Dermis blood vessel endothelial cell (primary cell): ENCODE data around the gene KRTAP5-8. TPM values are rescaled to one million over a fixed set of nuclear protein-coding genes. Genes with fewer than 3 reads are reported as not detected.
"Not testable (repeated sequence)": the region's sequence is repeated elsewhere in the genome, so short reads cannot be mapped to it uniquely, and the experiment has no call there.

ENCODE experiments used
- DNase-seq: peaks from one replicate; pipeline ENCODE4 v3.0.0; 2010
- total RNA-seq: library from RNA; depleted of rRNA; stranded (reverse); fragments of >200 nt; gene quantifications from 2 replicates; pipeline ENCODE4 v1.2.3, GENCODE V29; 2014

The KRTAP5-8 gene
- total RNA-seq, 1 donor from 2014 or later = not detected

DNA sequence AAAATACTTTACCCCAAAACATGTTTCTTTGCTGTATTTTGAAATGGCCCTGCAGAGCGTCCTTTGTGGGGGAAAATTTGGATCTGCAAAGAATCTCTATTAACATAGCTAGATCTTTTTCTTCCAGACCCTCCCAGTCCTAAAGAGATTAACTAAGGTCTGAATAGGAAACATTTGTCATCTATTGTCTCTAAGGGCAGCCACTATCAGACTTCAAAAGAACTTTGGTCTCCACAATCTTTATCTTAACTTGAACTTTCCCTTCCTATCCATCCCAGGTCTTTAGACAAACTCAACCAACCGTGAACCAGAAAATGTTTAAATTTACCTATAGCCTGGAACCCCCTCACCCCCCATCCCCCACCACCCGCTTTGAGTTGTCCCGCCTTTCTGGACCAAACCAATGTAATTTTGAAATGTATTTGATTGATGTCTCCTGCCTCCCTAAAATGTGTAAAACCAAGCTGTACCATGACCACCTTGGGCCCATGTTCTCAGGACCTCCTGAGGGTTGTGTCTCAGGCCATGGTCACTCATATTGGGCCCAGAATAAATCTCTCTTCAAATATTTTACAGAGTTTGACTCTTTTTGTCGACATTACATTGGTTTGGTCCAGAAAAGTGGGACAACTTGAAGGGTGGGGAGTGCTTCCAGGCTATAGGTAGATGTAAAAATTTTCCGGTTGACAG lies 6.8 kb downstream of the KRTAP5-8 start:
- no peak for DNase-seq

- no peak for DNase-seq
Observed at GRCh38 chr11:71545405-71545966, 7.7 kb downstream of the KRTAP5-8 start.

GRCh38 chr11:71548120-71548519 lies 10.3 kb downstream of the KRTAP5-8 start, which contains the start of gene KRTAP5-9:
Gene KRTAP5-9 (plus strand): TSS chr11:71548420. CDS start chr11:71548658, 238 bp downstream.
- no peak for DNase-seq

- DNase-seq = no peak
Observed at GRCh38 chr11:71548716-71549151, 10.9 kb downstream of the KRTAP5-8 start.

DNA sequence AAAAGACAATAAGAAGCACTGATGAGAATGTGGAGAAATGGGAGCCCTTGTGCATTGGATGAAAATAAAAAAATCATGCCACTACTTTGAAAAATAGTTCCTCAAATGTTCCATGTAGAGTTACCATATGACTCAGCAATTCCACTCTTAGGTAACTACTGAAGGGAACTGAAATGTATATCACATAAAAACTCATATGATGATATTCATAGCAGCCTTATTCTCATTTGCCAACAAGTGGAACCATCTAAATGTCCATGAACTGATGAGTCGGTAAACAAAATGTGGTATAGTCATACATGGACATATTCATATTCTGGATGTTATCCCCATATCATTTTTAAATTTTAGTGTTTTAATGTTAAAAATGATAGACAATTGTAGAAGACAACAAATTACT lies 13.9 kb downstream of the KRTAP5-8 start:
- DNase-seq = no peak

- DNase-seq = no peak
Observed at GRCh38 chr11:71554996-71555395, 17.2 kb downstream of the KRTAP5-8 start.

- no peak for DNase-seq
Observed at GRCh38 chr11:71555508-71555907, 17.7 kb downstream of the KRTAP5-8 start.

DNA sequence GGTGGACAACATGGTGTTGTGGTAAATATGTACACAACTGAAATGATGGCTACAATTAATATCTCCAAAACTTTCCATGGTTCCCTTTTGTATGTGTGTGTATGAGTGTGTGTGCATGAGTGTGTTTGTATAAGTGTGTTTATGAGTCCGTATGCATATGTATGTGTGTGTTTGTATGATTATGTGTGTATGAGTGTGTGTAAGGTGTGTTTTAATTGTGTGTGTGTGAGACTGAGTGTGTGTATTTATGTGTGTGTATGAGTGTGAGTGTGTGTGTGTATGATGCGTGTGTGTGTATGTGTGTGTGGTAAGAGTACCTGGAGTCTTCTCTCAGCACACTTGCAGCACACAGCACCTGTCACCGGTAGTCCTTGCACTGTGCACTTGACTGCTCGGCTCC lies 18.2 kb downstream of the KRTAP5-8 start:
- no peak for DNase-seq

- DNase-seq = no peak
Observed at GRCh38 chr11:71557257-71557656, 19.4 kb downstream of the KRTAP5-8 start.

GRCh38 chr11:71558996-71559395 lies 21.2 kb downstream of the KRTAP5-8 start:
- no peak for DNase-seq

DNA sequence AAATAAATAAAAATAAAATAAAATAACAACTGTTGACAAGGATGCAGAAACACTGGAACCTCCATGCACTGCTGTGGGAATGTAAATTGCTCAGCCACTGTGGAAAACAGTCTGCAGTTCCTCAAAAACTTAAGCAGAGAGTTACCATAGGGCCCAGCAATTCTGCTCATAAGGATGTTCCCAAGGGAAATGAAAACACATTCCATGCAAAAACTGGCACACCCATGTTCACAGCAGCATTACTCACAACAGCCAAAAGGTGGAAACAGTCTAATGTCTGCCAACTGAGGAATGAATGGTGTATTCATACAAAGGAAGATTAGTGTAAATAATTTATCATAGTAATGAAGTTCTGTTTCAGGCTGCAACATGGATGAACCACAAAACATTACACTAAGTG lies 24.3 kb downstream of the KRTAP5-8 start:
- no peak for DNase-seq

DNA sequence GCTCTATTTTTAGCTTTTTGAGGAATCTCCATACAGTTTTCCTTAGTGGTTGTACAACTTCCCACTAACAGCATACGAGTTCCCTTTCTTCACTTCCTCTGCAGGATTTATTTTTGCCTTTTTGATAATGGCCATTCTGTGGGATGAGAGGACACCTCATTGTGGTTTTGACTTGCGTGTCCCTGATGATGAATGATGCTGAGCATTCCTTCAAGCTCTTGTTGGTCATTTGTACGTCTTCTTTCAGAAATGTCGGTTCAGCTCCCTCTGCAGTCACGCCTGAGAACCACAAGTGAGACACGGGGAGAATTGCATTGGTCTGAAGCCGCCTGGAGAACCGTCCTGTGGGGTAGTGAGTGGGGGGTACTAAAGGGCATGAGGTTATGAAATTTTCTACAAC lies 25.6 kb downstream of the KRTAP5-8 start:
- DNase-seq = peak; percentile 81

DNA sequence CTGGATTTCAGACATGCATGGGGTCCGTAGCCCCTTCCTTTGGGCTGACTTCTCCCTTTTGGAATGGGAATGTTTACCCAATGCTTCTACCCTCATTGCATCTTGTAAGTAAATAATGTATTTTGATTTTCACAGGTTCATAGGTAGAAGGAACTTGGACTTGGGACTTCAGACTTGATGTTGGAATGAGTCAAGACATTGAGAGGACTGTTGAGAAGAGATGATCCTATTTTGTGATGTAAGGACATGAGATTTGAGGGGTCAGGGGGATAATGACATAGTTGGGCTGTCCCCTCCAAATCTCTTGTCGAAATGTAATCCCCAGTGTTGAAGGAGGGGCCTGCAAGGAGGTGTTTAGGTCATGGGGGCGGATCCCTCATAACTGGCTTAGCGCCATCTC lies 26.6 kb downstream of the KRTAP5-8 start:
- no peak for DNase-seq

- no peak for DNase-seq
Observed at GRCh38 chr11:71565263-71565662, 27.4 kb downstream of the KRTAP5-8 start, which contains the start of gene KRTAP5-10. Gene KRTAP5-10 (plus strand): TSS chr11:71565563. CDS start chr11:71565588, 25 bp downstream.

DNA sequence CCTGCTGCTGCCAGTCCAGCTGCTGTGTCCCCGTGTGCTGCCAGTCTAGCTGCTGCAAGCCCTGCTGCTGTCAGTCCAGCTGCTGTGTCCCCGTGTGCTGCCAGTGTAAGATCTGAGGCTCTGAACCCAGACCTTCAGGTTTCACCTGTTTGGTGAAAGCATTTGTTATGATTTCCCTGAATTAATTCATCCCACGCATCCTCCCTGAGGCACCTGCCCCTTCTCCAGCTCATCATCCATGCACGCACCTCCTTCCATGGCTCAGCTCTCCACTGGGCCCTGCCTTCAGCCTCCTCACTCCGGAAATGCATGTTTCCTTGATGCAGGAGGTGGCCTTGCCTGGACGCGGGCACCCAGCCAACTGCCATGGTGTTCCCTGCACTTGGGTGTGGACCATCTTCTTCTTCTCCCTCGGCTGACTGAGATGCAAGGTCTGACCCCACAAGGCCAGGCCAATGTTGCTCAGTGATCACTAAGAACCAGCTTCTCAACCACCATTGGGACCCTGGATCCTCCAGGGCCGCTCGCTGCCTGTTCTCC lies 28.3 kb downstream of the KRTAP5-8 start:
- DNase-seq = peak; percentile 17

GRCh38 chr11:71566626-71567599 lies 29.1 kb downstream of the KRTAP5-8 start:
- not testable (repeated sequence) for DNase-seq

- DNase-seq = not testable (repeated sequence)
Observed at GRCh38 chr11:71567633-71568032, 29.8 kb downstream of the KRTAP5-8 start.

DNA sequence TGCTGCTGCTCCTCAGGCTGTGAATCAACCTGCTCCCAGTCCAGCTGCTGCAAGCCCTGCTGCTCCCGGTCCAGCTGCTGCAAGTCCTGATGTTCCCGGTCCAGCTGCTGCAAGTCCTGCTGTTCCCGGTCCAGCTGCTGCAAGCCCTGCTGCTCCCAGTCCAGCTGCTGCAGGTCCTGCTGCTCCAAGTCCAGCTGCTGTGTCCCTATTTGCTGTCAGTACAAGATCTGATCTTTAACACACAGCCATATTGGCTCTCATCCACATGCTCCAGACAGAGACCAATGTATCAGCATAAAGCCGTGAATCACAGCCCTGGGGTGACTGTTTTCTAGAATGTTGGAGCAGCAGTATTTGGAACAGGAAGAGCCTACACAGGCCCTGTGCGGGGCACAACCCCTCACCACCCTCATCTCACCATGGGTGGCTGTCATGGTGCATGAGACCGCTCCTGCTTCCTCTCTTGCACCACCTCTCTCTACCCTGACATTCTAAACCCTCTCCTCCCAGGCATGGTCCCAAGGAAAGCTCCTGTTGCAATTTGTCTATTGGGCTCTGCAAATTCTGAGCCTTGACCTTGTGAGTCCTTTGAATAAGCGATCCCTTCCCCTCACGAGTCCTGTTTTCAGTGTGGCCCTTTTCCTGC lies 31.0 kb downstream of the KRTAP5-8 start:
- no peak for DNase-seq

DNA sequence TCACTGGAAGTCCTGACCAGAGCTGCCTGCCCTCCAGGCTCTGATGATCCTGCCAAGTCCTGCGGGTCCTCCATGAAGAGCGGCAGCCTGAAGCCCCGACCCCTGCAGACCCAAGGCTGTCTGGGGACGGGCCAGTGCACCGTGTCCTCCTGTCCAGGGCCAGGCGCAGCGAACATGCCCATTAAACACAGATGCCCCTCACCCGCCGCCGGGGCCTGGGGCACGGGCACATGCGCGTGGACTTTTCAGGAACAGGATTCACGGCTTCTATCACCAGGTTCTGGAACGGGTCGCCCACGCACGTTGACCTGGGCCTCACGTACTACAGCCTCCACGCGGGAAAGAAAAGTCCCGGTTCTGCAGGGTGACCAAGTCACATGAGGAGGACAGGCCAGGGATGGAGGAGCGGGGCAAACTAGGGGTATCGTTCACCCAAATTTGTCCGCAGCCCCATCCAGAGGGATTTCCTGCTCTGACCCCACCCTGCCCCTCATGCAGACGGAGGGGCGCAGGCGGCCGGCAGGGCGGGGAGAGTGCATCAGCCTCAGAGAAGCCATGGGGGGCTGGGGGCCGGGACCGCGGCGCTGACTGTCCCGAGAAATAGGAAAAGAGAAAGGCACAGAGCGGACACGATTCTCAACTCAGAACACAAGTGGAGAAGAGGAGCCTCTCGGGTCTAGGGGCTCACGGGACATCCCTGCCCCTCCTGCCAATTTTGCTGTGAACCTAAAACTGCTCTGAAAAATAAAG lies 33.5 kb downstream of the KRTAP5-8 start:
- DNase-seq = not testable (repeated sequence)

GRCh38 chr11:71572811-71573210 lies 35.0 kb downstream of the KRTAP5-8 start:
- no peak for DNase-seq

DNA sequence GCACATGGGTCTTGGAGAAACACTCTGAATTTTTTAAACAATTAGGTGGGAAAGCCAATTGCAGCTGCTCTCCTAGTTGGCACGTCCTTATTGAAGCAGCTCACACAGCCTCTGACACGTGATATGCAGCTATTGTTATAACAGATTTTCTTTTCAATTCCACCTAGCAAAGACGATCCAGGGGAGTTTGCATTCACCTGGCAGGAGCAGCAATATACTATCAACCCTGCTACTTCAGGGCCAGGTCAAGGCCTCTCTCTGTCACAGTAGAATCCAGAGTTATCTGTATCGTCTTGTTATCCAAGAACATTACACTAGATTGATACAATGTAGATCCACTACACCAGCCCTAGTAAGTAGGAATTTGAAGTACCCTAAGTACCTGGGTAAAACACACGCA lies 36.6 kb downstream of the KRTAP5-8 start:
- no peak for DNase-seq
